Measurements from ENCODE around the gene ATG4B.

The ATG4B gene

GRCh38 chr2:241616168-241617125 lies 21.0 kb upstream of the ATG4B start:
- TF ChIP-seq FOXM1 (IDR thresholded peaks at IDR 0.05; ENCODE audit: borderline replicate concordance, low read depth) (no peak), CREB1 (IDR thresholded peaks at IDR 0.05; ENCODE audit: low read depth) (no peak), YY1 (IDR thresholded peaks at IDR 0.05; ENCODE audit: low read depth) (no peak), EP300 (IDR thresholded peaks at IDR 0.05; ENCODE audit: borderline replicate concordance) (no peak), TAF1 (IDR thresholded peaks at IDR 0.05; ENCODE audit: low read depth) (no peak)

- TF ChIP-seq TAF1 (IDR thresholded peaks at IDR 0.05; ENCODE audit: low read depth) (no peak), YY1 (IDR thresholded peaks at IDR 0.05; ENCODE audit: low read depth) (0 out of 2 replicates have a peak, but pooled peaks have one; percentile 49)
These were observed 19.9 kb upstream of the ATG4B start for GRCh38 chr2:241617431-241618154.

GRCh38 chr2:241618296-241618805 lies 19.1 kb upstream of the ATG4B start:
- no peak for TF ChIP-seq MAX (IDR thresholded peaks at IDR 0.05)

GRCh38 chr2:241618829-241619228 lies 18.7 kb upstream of the ATG4B start:
- TF ChIP-seq TCF12 (IDR thresholded peaks at IDR 0.05; ENCODE audit: low read depth): no peak
- TF ChIP-seq CREB1 (IDR thresholded peaks at IDR 0.05; ENCODE audit: low read depth): no peak
- no peak for TF ChIP-seq USF1 (IDR thresholded peaks at IDR 0.05)
- no peak for TF ChIP-seq NFIC (IDR thresholded peaks at IDR 0.05)
- TF ChIP-seq TEAD4 (IDR thresholded peaks at IDR 0.05): no peak
- no peak for TF ChIP-seq TAF1 (IDR thresholded peaks at IDR 0.05; ENCODE audit: low read depth)
- no peak for TF ChIP-seq MAX (IDR thresholded peaks at IDR 0.05)
- TF ChIP-seq ZBTB7A (IDR thresholded peaks at IDR 0.05; ENCODE audit: low read depth): no peak
- TF ChIP-seq REST (IDR thresholded peaks at IDR 0.05; ENCODE audit: low read depth): no peak
- no peak for TF ChIP-seq EGR1 (IDR thresholded peaks at IDR 0.05)
- no peak for TF ChIP-seq RAD21 (IDR thresholded peaks at IDR 0.05; ENCODE audit: low read depth)
- no peak for TF ChIP-seq YY1 (IDR thresholded peaks at IDR 0.05; ENCODE audit: low read depth)

GRCh38 chr2:241619597-241620418 lies 17.7 kb upstream of the ATG4B start:
- no peak for TF ChIP-seq TCF12 (IDR thresholded peaks at IDR 0.05; ENCODE audit: low read depth)
- TF ChIP-seq REST (IDR thresholded peaks at IDR 0.05; ENCODE audit: low read depth): no peak
- TF ChIP-seq FOXM1 (IDR thresholded peaks at IDR 0.05; ENCODE audit: borderline replicate concordance, low read depth): no peak
- no peak for TF ChIP-seq NFIC (IDR thresholded peaks at IDR 0.05)
- TF ChIP-seq CREB1 (IDR thresholded peaks at IDR 0.05; ENCODE audit: low read depth): no peak
- TF ChIP-seq TEAD4 (IDR thresholded peaks at IDR 0.05): no peak
- no peak for TF ChIP-seq MAX (IDR thresholded peaks at IDR 0.05)

- TF ChIP-seq CEBPB (IDR thresholded peaks at IDR 0.05) (no peak), RAD21 (IDR thresholded peaks at IDR 0.05; ENCODE audit: low read depth) (no peak), USF1 (IDR thresholded peaks at IDR 0.05) (no peak), EGR1 (IDR thresholded peaks at IDR 0.05) (no peak), TCF12 (IDR thresholded peaks at IDR 0.05; ENCODE audit: low read depth) (no peak), TAF1 (IDR thresholded peaks at IDR 0.05; ENCODE audit: low read depth) (no peak), MAX (IDR thresholded peaks at IDR 0.05) (no peak), YY1 (IDR thresholded peaks at IDR 0.05; ENCODE audit: low read depth) (no peak), REST (IDR thresholded peaks at IDR 0.05; ENCODE audit: low read depth) (no peak), TEAD4 (IDR thresholded peaks at IDR 0.05) (no peak), EP300 (IDR thresholded peaks at IDR 0.05; ENCODE audit: borderline replicate concordance) (no peak), ZBTB7A (IDR thresholded peaks at IDR 0.05; ENCODE audit: low read depth) (no peak), FOXM1 (IDR thresholded peaks at IDR 0.05; ENCODE audit: borderline replicate concordance, low read depth) (no peak), CREB1 (IDR thresholded peaks at IDR 0.05; ENCODE audit: low read depth) (no peak)
These were observed 17.1 kb upstream of the ATG4B start for GRCh38 chr2:241620419-241620769.
